ENCODE measurements around the gene ABCA3.
A peak's percentile ranks its signal among the peaks of the same experiment; 100 is the strongest.

DNA sequence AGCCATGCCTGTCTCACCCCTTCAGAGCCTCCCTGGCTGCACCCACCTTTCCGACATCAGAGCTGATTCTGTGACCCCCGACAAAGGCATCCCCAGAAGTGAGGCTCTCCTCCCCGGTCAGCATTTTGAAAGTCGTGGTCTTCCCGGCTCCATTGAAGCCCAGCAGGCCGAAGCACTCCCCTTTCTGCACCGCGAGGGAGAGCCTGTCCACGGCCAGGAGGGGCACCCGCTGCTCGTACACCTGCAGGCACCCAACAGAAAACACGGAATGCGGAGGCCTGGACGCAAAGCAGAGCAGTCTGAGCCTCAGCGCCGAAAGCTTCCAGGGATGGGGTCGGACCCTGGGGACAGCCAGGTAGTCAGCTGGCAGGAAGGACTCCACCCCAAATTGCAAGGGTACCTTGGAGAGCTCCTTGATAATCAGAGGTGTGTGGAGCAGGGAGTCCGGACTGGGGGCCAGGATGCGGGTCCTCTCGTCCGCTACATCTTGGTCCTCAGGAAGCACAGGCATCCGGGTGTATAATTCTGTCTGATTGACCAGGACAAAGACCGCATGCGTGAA, 59.5 kb downstream of the ABCA3 start:
- no peak for TF ChIP-seq POLR2AphosphoS5 (IDR thresholded peaks at IDR 0.05; ENCODE audit: low read depth, low read length)
- no peak for TF ChIP-seq SIN3A (IDR thresholded peaks at IDR 0.05; ENCODE audit: borderline replicate concordance, insufficient read depth, low read depth, low read length)
- no peak for TF ChIP-seq CTCF (IDR thresholded peaks at IDR 0.05)
- peak; percentile 70 to 73 for TF ChIP-seq REST (IDR thresholded peaks at IDR 0.05; ENCODE audit: insufficient read depth in 1 of 2, low read depth in 2 of 2, low read length in 1 of 2)
- no peak for TF ChIP-seq TCF7L2 (IDR thresholded peaks at IDR 0.05; ENCODE audit: low read depth, low read length)
